ENCODE data around the gene MAGEB1.

The MAGEB1 gene, protein sequence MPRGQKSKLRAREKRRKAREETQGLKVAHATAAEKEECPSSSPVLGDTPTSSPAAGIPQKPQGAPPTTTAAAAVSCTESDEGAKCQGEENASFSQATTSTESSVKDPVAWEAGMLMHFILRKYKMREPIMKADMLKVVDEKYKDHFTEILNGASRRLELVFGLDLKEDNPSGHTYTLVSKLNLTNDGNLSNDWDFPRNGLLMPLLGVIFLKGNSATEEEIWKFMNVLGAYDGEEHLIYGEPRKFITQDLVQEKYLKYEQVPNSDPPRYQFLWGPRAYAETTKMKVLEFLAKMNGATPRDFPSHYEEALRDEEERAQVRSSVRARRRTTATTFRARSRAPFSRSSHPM

GRCh38 chrX:30246769-30247489 is at the start of gene MAGEB1:
TSS of gene MAGEB1 (plus strand) at chrX:30247146. CDS start at chrX:30250494, 3,348 bp downstream.
- DNase-seq (ENCODE audit: low read depth) = no peak
- TF ChIP-seq, protein P1, sequence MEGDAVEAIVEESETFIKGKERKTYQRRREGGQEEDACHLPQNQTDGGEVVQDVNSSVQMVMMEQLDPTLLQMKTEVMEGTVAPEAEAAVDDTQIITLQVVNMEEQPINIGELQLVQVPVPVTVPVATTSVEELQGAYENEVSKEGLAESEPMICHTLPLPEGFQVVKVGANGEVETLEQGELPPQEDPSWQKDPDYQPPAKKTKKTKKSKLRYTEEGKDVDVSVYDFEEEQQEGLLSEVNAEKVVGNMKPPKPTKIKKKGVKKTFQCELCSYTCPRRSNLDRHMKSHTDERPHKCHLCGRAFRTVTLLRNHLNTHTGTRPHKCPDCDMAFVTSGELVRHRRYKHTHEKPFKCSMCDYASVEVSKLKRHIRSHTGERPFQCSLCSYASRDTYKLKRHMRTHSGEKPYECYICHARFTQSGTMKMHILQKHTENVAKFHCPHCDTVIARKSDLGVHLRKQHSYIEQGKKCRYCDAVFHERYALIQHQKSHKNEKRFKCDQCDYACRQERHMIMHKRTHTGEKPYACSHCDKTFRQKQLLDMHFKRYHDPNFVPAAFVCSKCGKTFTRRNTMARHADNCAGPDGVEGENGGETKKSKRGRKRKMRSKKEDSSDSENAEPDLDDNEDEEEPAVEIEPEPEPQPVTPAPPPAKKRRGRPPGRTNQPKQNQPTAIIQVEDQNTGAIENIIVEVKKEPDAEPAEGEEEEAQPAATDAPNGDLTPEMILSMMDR (IDR thresholded peaks at IDR 0.05; ENCODE audit: low read depth, low read length, missing control alignments) = no peak
- no peak within 1 kb of the TSS for H3K4me3 ChIP-seq (ENCODE audit: low read depth, low read length)

DNA sequence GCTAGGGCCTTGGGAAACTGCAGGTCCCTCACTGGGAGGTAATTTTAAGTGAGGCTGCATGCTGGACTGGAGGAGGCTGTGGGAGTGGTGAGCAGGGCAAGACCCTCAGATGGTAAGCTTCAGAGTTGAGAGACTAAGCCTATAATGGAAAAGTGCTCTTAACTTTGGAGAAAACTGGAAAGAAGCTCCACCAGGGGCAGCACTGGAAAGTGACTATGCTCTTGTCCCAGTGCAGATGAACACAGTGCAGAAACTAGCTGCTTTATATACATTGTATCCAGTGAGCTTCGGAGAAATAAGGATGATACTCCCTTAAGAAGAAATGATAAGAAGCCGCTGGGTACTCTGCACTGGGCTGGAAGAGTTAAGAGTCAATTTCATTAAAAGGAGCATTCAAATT is 34.8 kb upstream of the MAGEB1 start:
- TF ChIP-seq, protein P1 (IDR thresholded peaks at IDR 0.05; ENCODE audit: low read depth, low read length, missing control alignments) = no peak
- no peak for DNase-seq (ENCODE audit: low read depth)
- H3K4me3 ChIP-seq (ENCODE audit: low read depth, low read length) = no peak overlapping the region

DNA sequence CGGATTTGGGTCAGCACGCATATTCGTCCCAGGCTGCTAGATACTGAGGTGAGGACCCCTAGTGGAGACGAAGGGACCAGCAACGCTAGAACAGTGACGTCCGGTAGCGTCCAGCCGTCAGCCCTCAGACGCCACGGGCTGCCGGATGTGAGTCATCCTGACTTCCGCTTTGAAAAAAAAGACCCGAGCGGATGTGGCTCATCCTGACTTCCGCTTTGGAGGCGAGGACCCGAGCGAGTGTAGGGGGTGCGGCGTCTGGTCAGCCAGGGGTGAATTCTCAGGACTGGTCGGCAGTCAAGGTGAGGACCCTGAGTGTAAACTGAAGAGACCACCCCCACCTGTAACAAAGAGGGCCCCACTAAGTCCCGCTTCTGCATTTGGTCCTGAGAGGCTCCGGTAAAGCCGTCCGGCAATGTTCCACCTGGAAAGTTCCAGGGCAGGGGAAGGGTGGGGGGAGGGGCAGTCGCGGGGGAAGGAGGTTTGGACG is 31.5 kb upstream of the MAGEB1 start, which contains the start of gene MAGEB2:
MAGEB2 (plus strand) TSS at position 207 of the 487 bp plus-strand sequence. CDS start 3,018 bp downstream, outside the sequence.
- DNase-seq (ENCODE audit: low read depth) = no peak
- H3K4me3 ChIP-seq (ENCODE audit: low read depth, low read length) = no peak within 1 kb of the TSS
- TF ChIP-seq, protein P1 (IDR thresholded peaks at IDR 0.05; ENCODE audit: low read depth, low read length, missing control alignments) = peak; percentile 11

GRCh38 chrX:30217465-30217864 is 29.5 kb upstream of the MAGEB1 start:
- no peak for DNase-seq (ENCODE audit: low read depth)
- TF ChIP-seq, protein P1 (IDR thresholded peaks at IDR 0.05; ENCODE audit: low read depth, low read length, missing control alignments) = no peak
- H3K4me3 ChIP-seq (ENCODE audit: low read depth, low read length) = no peak overlapping the region

DNA sequence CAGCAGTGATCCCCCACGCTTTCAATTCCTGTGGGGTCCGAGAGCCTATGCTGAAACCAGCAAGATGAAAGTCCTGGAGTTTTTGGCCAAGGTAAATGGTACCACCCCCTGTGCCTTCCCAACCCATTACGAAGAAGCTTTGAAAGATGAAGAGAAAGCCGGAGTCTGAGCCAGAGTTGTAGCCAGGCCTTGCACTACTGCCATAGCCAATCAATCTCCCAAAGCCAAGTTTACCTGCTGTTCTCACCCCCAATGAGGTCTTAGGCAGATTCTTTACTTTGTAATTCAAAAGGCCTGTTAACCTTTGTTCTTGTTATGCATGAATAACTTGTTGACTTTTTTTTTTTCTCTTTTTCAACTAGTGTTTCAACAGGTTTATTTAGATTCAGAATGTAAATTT is 27.6 kb upstream of the MAGEB1 start:
- no peak overlapping the region for H3K4me3 ChIP-seq (ENCODE audit: low read depth, low read length)
- no peak for DNase-seq (ENCODE audit: low read depth)
- TF ChIP-seq, protein P1 (IDR thresholded peaks at IDR 0.05; ENCODE audit: low read depth, low read length, missing control alignments) = no peak

DNA sequence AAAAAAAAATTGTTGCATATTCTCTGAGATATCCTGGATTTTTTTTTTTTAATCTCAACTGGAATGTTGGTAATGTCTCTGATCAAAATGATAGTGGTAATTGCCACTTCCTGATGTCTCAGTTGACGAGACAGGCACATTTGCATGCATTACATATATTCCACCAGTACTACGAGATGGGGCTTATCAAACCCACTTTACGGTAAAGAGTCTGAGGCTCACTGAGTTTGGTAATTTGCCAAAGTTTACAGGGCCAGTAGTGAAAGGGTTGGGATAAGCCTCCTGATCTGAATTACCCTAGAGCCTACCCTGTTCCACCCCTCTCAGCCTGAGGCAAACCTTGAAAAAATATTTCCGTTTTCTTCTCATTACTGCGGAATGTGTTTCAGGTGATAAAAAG is 26.3 kb upstream of the MAGEB1 start:
- H3K4me3 ChIP-seq (ENCODE audit: low read depth, low read length) = no peak overlapping the region
- TF ChIP-seq, protein P1 (IDR thresholded peaks at IDR 0.05; ENCODE audit: low read depth, low read length, missing control alignments) = no peak
- DNase-seq (ENCODE audit: low read depth) = no peak

Data from GM12864 (cell line).